H9 (cell line): ENCODE data around the gene ZNF407. TPM values are rescaled to one million over a fixed set of nuclear protein-coding genes. Genes with fewer than 3 reads are reported as not detected.
A peak's percentile ranks its signal among the peaks of the same experiment; 100 is the strongest.

ENCODE experiments used
- DNase-seq: peaks from one replicate; pipeline ENCODE4 v3.0.0-alpha.2; 2017
- H2AFZ ChIP-seq: one replicate; pipeline ENCODE4 v1.6.1; 2013; ENCODE audit warnings: mild to moderate bottlenecking, low read length, control low read depth, moderate library complexity
- H2AK5ac ChIP-seq: 2 replicates; pipeline ENCODE4 v1.6.1; 2013; ENCODE audit warnings: low read length, control low read depth, mixed read lengths; ENCODE audit not compliant: insufficient read length
- H2BK120ac ChIP-seq: one replicate; pipeline ENCODE4 v1.6.1; 2013; ENCODE audit warnings: low read depth, mild to moderate bottlenecking, low read length, control low read depth, inconsistent platforms; ENCODE audit not compliant: poor library complexity, severe bottlenecking
- H2BK12ac ChIP-seq: 2 replicates; pipeline ENCODE4 v1.6.1; 2013; ENCODE audit warnings: low read length, control low read depth, mixed read lengths, low read depth; ENCODE audit not compliant: insufficient read length
- H2BK15ac ChIP-seq: 2 replicates; pipeline ENCODE4 v1.6.1; 2013; ENCODE audit warnings: low read depth, low read length, control low read depth
- H2BK20ac ChIP-seq: one replicate; pipeline ENCODE4 v1.6.1; 2013; ENCODE audit warnings: low read depth, mild to moderate bottlenecking, low read length, control low read depth, inconsistent platforms; ENCODE audit not compliant: poor library complexity, severe bottlenecking
- H2BK5ac ChIP-seq: 2 replicates; pipeline ENCODE4 v1.6.1; 2013; ENCODE audit warnings: low read length, control low read depth, mixed read lengths; ENCODE audit not compliant: insufficient read length
- H3K14ac ChIP-seq: 2 replicates; pipeline ENCODE4 v1.6.1; 2013; ENCODE audit warnings: low read length, control low read depth; ENCODE audit not compliant: insufficient read depth
- H3K18ac ChIP-seq: 2 replicates; pipeline ENCODE4 v1.6.1; 2013; ENCODE audit warnings: low read depth, mild to moderate bottlenecking, mixed read lengths, low read length, control low read depth; ENCODE audit not compliant: insufficient read length
- H3K23ac ChIP-seq: 2 replicates; pipeline ENCODE4 v1.6.1; 2013; ENCODE audit warnings: low read length, control low read depth, mixed read lengths, low read depth; ENCODE audit not compliant: insufficient read length
- H3K23me2 ChIP-seq: 2 replicates; pipeline ENCODE4 v1.6.1; 2013; ENCODE audit warnings: low read depth, mild to moderate bottlenecking, mixed read lengths, low read length, control low read depth; ENCODE audit not compliant: insufficient read length, poor library complexity, severe bottlenecking
- H3K27ac ChIP-seq: 2 replicates; pipeline ENCODE4 v1.5.1; 2013; ENCODE audit warnings: low read length, control low read depth, mixed read lengths, low read depth; ENCODE audit not compliant: insufficient read length
- H3K27me3 ChIP-seq: 2 replicates; pipeline ENCODE4 v1.6.1; 2013; ENCODE audit warnings: low read length, control low read depth, inconsistent platforms; ENCODE audit not compliant: insufficient read depth
- H3K4ac ChIP-seq: 2 replicates; pipeline ENCODE4 v1.6.1; 2013; ENCODE audit warnings: low read depth, mild to moderate bottlenecking, control low read depth, inconsistent platforms, low read length, moderate library complexity
- H3K4me1 ChIP-seq: 2 replicates; pipeline ENCODE4 v1.6.1; 2013; ENCODE audit warnings: low read length, control low read depth, inconsistent platforms; ENCODE audit not compliant: insufficient read depth
- H3K4me2 ChIP-seq: 2 replicates; pipeline ENCODE4 v1.6.1; 2013; ENCODE audit warnings: low read length, control low read depth, mixed read lengths; ENCODE audit not compliant: insufficient read length, insufficient read depth
- H3K56ac ChIP-seq: 2 replicates; pipeline ENCODE4 v1.6.1; 2013; ENCODE audit warnings: low read depth, mild to moderate bottlenecking, mixed read lengths, low read length, control low read depth; ENCODE audit not compliant: insufficient read length
- H3K79me1 ChIP-seq: 2 replicates; pipeline ENCODE4 v1.6.1; 2013; ENCODE audit warnings: low read depth, mild to moderate bottlenecking, moderate library complexity, low read length, control low read depth, inconsistent platforms; ENCODE audit not compliant: insufficient read depth, poor library complexity, severe bottlenecking
- H3K79me2 ChIP-seq: 2 replicates; pipeline ENCODE4 v1.6.1; 2013; ENCODE audit warnings: low read length, control low read depth, inconsistent platforms; ENCODE audit not compliant: insufficient read depth
- H3K9ac ChIP-seq: 2 replicates; pipeline ENCODE4 v1.6.1; 2013; ENCODE audit warnings: low read length, control low read depth, mixed read lengths; ENCODE audit not compliant: insufficient read length; ENCODE audit errors: extremely low read depth
- H3K9me3 ChIP-seq: one replicate; pipeline ENCODE4 v1.6.1; 2013; ENCODE audit warnings: low read depth, low read length, inconsistent platforms; ENCODE audit not compliant: control insufficient read depth
- H3T11ph ChIP-seq: one replicate; pipeline ENCODE4 v1.6.1; 2013; ENCODE audit warnings: mild to moderate bottlenecking, low read length, control low read depth, inconsistent platforms
- H4K20me1 ChIP-seq: one replicate; pipeline ENCODE4 v1.6.1; 2013; ENCODE audit not compliant: control insufficient read depth, insufficient read length, insufficient read depth
- H4K5ac ChIP-seq: 2 replicates; pipeline ENCODE4 v1.6.1; 2013; ENCODE audit warnings: low read depth, mild to moderate bottlenecking, mixed read lengths, low read length, control low read depth; ENCODE audit not compliant: insufficient read length
- H4K8ac ChIP-seq: replicated peaks from 2 replicates; pipeline ENCODE4 v1.6.1; 2013; ENCODE audit warnings: low read length, control low read depth, mixed read lengths, low read depth; ENCODE audit not compliant: insufficient read length
- H4K91ac ChIP-seq: 2 replicates; pipeline ENCODE4 v1.6.1; 2013; ENCODE audit warnings: low read depth, mild to moderate bottlenecking, moderate library complexity, mixed read lengths, low read length, control low read depth; ENCODE audit not compliant: insufficient read length
- H3K27ac Mint-ChIP-seq, 3 experiments: 2 replicates in 2 of 3; 3 replicates in 1 of 3; pipeline ENCODE4 v1.8.0; 2020 to 2021; ENCODE audit warnings: mixed read lengths in 3 of 3, mild to moderate bottlenecking in 1 of 3, moderate library complexity in 1 of 3
- H3K27me3 Mint-ChIP-seq: 2 replicates; pipeline ENCODE4 v1.8.0; 2021; ENCODE audit warnings: low read depth, mild to moderate bottlenecking, moderate library complexity, mixed read lengths
- H3K36me3 Mint-ChIP-seq, 3 experiments: 2 replicates in 2 of 3; 3 replicates in 1 of 3; pipeline ENCODE4 v1.8.0; 2020 to 2021; ENCODE audit warnings: low read depth in 3 of 3, mixed read lengths in 3 of 3; ENCODE audit not compliant: insufficient read depth in 1 of 3
- H3K4me1 Mint-ChIP-seq, 2 experiments: 2 replicates each; pipeline ENCODE4 v1.8.0; 2020; ENCODE audit warnings: mixed read lengths in 2 of 2
- H3K4me3 Mint-ChIP-seq, 2 experiments: 2 replicates in 1 of 2; 3 replicates in 1 of 2; pipeline ENCODE4 v1.8.0; 2020 to 2021; ENCODE audit warnings: mild to moderate bottlenecking in 2 of 2, mixed read lengths in 2 of 2, moderate library complexity in 1 of 2
- H3K9me3 Mint-ChIP-seq, 2 experiments: 2 replicates in 1 of 2; 3 replicates in 1 of 2; pipeline ENCODE4 v1.8.0; 2020; ENCODE audit warnings: mild to moderate bottlenecking in 2 of 2, mixed read lengths in 2 of 2, moderate library complexity in 1 of 2
- WGBS: extraction: QIAGEN DNeasy Blood & Tissue Kit; methylation state at CpG from one replicate; pipeline ENCODE4 v1.1.7; 2013; ENCODE audit warnings: missing lambda C conversion rate, low lambda C conversion rate, mixed read lengths; ENCODE audit not compliant: insufficient read length; ENCODE audit errors: extremely low coverage; 5-methylcytosine and 5-hydroxymethylcytosine counted together
- total RNA-seq: library from RNA; stranded (reverse); gene quantifications from 2 replicates; pipeline ENCODE4 v1.2.1, GENCODE V29; 2021
- TF ChIP-seq, protein P1 (sequence below): fragments of 200-600 bp; sonication (generic); conservative IDR thresholded peaks from 3 replicates; pipeline ENCODE4 v1.8.0; 2021; ENCODE audit warnings: antibody characterized with exemption, mild to moderate bottlenecking

Gene ZNF407
- total RNA-seq, 1 experiment from 2014 or later, result 8.7 TPM

GRCh38 chr18:74947875-74948274, 350.2 kb downstream of the ZNF407 start:
- Histone ChIP-seq H3K23me2 (no peaks in the 10 kb centered on the region), H3K18ac (no peak overlapping the region), H4K20me1 (no peaks in the 10 kb centered on the region), H3K79me1 (no peaks in the 10 kb centered on the region), H3K9me3 (no peaks in the 10 kb centered on the region), H4K8ac (no peak overlapping the region), H3K9ac (no peak overlapping the region), H2BK15ac (no peak overlapping the region), H2AFZ (no peak overlapping the region), H2BK20ac (no peak overlapping the region), H3T11ph (no peak overlapping the region), H2AK5ac (no peak overlapping the region), H3K79me2 (no peaks in the 10 kb centered on the region), H2BK120ac (no peak overlapping the region), H3K23ac (no peak overlapping the region), H3K4ac (no peak overlapping the region), H2BK5ac (no peak overlapping the region), H3K56ac (no peak overlapping the region), H3K4me2 (no peak overlapping the region), H3K27me3 (no peaks in the 10 kb centered on the region), H2BK12ac (no peak overlapping the region), H3K27ac (no peak overlapping the region), H3K14ac (no peak overlapping the region), H4K91ac (no peak overlapping the region), H3K4me1 (peaks cover 10% of the 10 kb centered on the region), H4K5ac (no peak overlapping the region)
- TF ChIP-seq, protein P1, sequence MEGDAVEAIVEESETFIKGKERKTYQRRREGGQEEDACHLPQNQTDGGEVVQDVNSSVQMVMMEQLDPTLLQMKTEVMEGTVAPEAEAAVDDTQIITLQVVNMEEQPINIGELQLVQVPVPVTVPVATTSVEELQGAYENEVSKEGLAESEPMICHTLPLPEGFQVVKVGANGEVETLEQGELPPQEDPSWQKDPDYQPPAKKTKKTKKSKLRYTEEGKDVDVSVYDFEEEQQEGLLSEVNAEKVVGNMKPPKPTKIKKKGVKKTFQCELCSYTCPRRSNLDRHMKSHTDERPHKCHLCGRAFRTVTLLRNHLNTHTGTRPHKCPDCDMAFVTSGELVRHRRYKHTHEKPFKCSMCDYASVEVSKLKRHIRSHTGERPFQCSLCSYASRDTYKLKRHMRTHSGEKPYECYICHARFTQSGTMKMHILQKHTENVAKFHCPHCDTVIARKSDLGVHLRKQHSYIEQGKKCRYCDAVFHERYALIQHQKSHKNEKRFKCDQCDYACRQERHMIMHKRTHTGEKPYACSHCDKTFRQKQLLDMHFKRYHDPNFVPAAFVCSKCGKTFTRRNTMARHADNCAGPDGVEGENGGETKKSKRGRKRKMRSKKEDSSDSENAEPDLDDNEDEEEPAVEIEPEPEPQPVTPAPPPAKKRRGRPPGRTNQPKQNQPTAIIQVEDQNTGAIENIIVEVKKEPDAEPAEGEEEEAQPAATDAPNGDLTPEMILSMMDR, result no peak
- Mint-ChIP-seq H3K4me1 (peaks cover 54 to 58% of the 10 kb centered on the region in 2 experiments), H3K36me3 (peaks cover 0 to 2% (median 0%) of the 10 kb centered on the region in 3 experiments; a peak in 1 of 7 replicates), H3K4me3 (no peak overlapping the region), H3K9me3 (no peaks in the 10 kb centered on the region; a peak in 1 of 5 replicates), H3K27me3 (no peaks in the 10 kb centered on the region), H3K27ac (peak overlapping the region; percentile 88 to 95 (median 93); a peak in 6 of 7 replicates)
- DNase-seq, result no peak
- no CpG with 5 or more reads among the region's 4 CpGs for WGBS
